Liver (tissue), 9 donors: ENCODE measurements around the gene GCNA. TPM values are rescaled to one million over a fixed set of nuclear protein-coding genes. Genes with fewer than 3 reads are reported as not detected.
A peak's percentile ranks its signal among the peaks of the same experiment; 100 is the strongest.

Source experiments
- DNase-seq: peaks from one replicate; pipeline ENCODE4 v3.0.0-alpha.2; 2017; ENCODE audit warnings: low spot score
- H3K27ac ChIP-seq, 2 donors: one replicate each; pipeline ENCODE4 v1.7.0; 2013; ENCODE audit warnings: inconsistent platforms in 2 of 2, low read length in 2 of 2, control low read depth in 1 of 2, low read depth in 1 of 2, mild to moderate bottlenecking in 1 of 2
- H3K27me3 ChIP-seq, 4 donors: one replicate each; pipeline versions ENCODE4 v1.6.1 to v1.7.0; 2013; ENCODE audit warnings: low read length in 3 of 4, inconsistent platforms in 1 of 4, mild to moderate bottlenecking in 1 of 4, moderate library complexity in 1 of 4; ENCODE audit not compliant: control insufficient read depth in 4 of 4, insufficient read depth in 4 of 4
- H3K36me3 ChIP-seq, 4 donors: one replicate each; pipeline versions ENCODE4 v1.6.1 to v1.7.0; 2013; ENCODE audit warnings: low read length in 3 of 4, mild to moderate bottlenecking in 3 of 4, low read depth in 1 of 4, moderate library complexity in 1 of 4; ENCODE audit not compliant: control insufficient read depth in 4 of 4, insufficient read depth in 3 of 4
- H3K4me1 ChIP-seq, 4 donors: one replicate each; pipeline versions ENCODE4 v1.6.1 to v1.7.0; 2013; ENCODE audit warnings: low read length in 3 of 4, mild to moderate bottlenecking in 3 of 4, moderate library complexity in 1 of 4; ENCODE audit not compliant: control insufficient read depth in 4 of 4, insufficient read depth in 4 of 4
- H3K4me3 ChIP-seq, 3 donors: one replicate each; pipeline versions ENCODE4 v1.6.1 to v1.7.0; 2013; ENCODE audit warnings: low read length in 3 of 3, control low read depth in 1 of 3, low read depth in 1 of 3, mild to moderate bottlenecking in 1 of 3
- H3K9ac ChIP-seq, 2 donors: one replicate each; pipeline ENCODE4 v1.7.0; 2013; ENCODE audit warnings: low read length in 2 of 2, mild to moderate bottlenecking in 2 of 2, moderate library complexity in 2 of 2, control low read depth in 1 of 2, low read depth in 1 of 2
- H3K9me3 ChIP-seq, 4 donors: one replicate each; pipeline versions ENCODE4 v1.6.1 to v1.7.0; 2013; ENCODE audit warnings: low read length in 3 of 4; ENCODE audit not compliant: control insufficient read depth in 4 of 4
- ATF3 ChIP-seq: IDR thresholded peaks from 2 replicates; pipeline ENCODE4 v1.6.1; 2016; ENCODE audit warnings: antibody characterized with exemption
- CTCF ChIP-seq: fragments of 150-350 bp; IDR thresholded peaks from 2 replicates; pipeline ENCODE4 v1.5.1; 2017; ENCODE audit warnings: improper control_type of control experiment, low read depth, low read length; ENCODE audit not compliant: missing input control
- EGR1 ChIP-seq, 2 donors: IDR thresholded peaks; 2 replicates each; pipeline ENCODE4 v1.6.1; 2016 to 2018; ENCODE audit warnings: antibody characterized with exemption in 2 of 2, low read depth in 2 of 2
- FOXA1 ChIP-seq: IDR thresholded peaks from 2 replicates; pipeline ENCODE4 v1.6.1; 2016; ENCODE audit warnings: antibody characterized with exemption
- FOXA2 ChIP-seq: IDR thresholded peaks from 2 replicates; pipeline ENCODE4 v1.6.1; 2016; ENCODE audit warnings: antibody characterized with exemption
- GABPA ChIP-seq, 2 donors: IDR thresholded peaks in 1 of 2; conservative IDR thresholded peaks in 1 of 2; 2 replicates each; pipeline ENCODE4 v1.6.1; 2016; ENCODE audit warnings: antibody characterized with exemption in 2 of 2, mild to moderate bottlenecking in 1 of 2, moderate library complexity in 1 of 2
- HNF4A ChIP-seq, 2 donors: conservative IDR thresholded peaks; 2 replicates each; pipeline ENCODE4 v1.6.1; 2016; ENCODE audit warnings: antibody characterized with exemption in 2 of 2, mild to moderate bottlenecking in 2 of 2
- HNF4G ChIP-seq: IDR thresholded peaks from 2 replicates; pipeline ENCODE4 v1.6.1; 2016; ENCODE audit warnings: antibody characterized with exemption
- JUND ChIP-seq, 2 donors: IDR thresholded peaks; 2 replicates each; pipeline ENCODE4 v1.6.1; 2016; ENCODE audit warnings: antibody characterized with exemption in 2 of 2
- MAX ChIP-seq: IDR thresholded peaks from 2 replicates; pipeline ENCODE4 v1.6.1; 2016; ENCODE audit warnings: antibody characterized with exemption
- NR2F2 ChIP-seq: IDR thresholded peaks from 2 replicates; pipeline ENCODE4 v1.6.1; 2016; ENCODE audit warnings: antibody characterized with exemption
- RAD21 ChIP-seq, 2 donors: IDR thresholded peaks; 2 replicates each; pipeline ENCODE4 v1.6.1; 2016; ENCODE audit warnings: antibody characterized with exemption in 2 of 2, mild to moderate bottlenecking in 2 of 2
- REST ChIP-seq: IDR thresholded peaks from 2 replicates; pipeline ENCODE4 v1.6.1; 2016; ENCODE audit warnings: antibody characterized with exemption, mild to moderate bottlenecking
- RXRA ChIP-seq, 2 donors: IDR thresholded peaks; 2 replicates each; pipeline ENCODE4 v1.6.1; 2017 to 2018; ENCODE audit warnings: antibody characterized with exemption in 2 of 2, mild to moderate bottlenecking in 1 of 2
- SP1 ChIP-seq: IDR thresholded peaks from 2 replicates; pipeline ENCODE4 v1.6.1; 2018; ENCODE audit warnings: antibody characterized with exemption, mild to moderate bottlenecking
- TAF1 ChIP-seq: conservative IDR thresholded peaks from 2 replicates; pipeline ENCODE4 v1.6.1; 2016; ENCODE audit warnings: antibody characterized with exemption, mild to moderate bottlenecking
- YY1 ChIP-seq: IDR thresholded peaks from 2 replicates; pipeline ENCODE4 v1.6.1; 2016; ENCODE audit warnings: antibody characterized with exemption, mild to moderate bottlenecking
- ZBTB33 ChIP-seq: IDR thresholded peaks from 2 replicates; pipeline ENCODE4 v1.6.1; 2016; ENCODE audit warnings: antibody characterized with exemption
- WGBS: extraction: QIAGEN DNeasy Blood & Tissue Kit; methylation state at CpG from one replicate; pipeline ENCODE4 v1.1.7; 2013; 5-methylcytosine and 5-hydroxymethylcytosine counted together
- polyA plus RNA-seq, 2 donors: library from polyadenylated mRNA; stranded (reverse) in 1 of 2; unstranded in 1 of 2; fragments of 200-250 nt in 1 of 2; fragments of >200 nt in 1 of 2; fragmentation: Nextera tagmentation in 1 of 2; extraction: Ambion mirVana in 1 of 2; gene quantifications; one replicate each; pipeline versions ENCODE4 v1.2.1 to v1.2.3, GENCODE V29; 2013 to 2015
- total RNA-seq, 2 donors: library from RNA; depleted of rRNA; stranded (reverse); fragments of >200 nt; gene quantifications; one replicate each; pipeline ENCODE4 v1.2.3, GENCODE V29; 2014
- donor health status: healthy.
- donor health status: healthy.
- donor health status: healthy.
- donor health status: healthy.
- donor health status: healthy.

Gene GCNA
- total and polyA plus RNA-seq, 4 donors, result 0.18 to 3.7 (median 0.73) TPM

GRCh38 chrX:71543316-71543715 is 34.9 kb upstream of the GCNA start:
- no peak overlapping the region for H3K4me3 ChIP-seq
- no peaks in the 10 kb centered on the region for H3K27me3 ChIP-seq
- TF ChIP-seq ATF3, result no peak
- no peak for TF ChIP-seq REST
- TF ChIP-seq GABPA (IDR thresholded peaks at IDR 0.05 in 1 of 2, conservative IDR thresholded peaks at IDR 0.05 in 1 of 2), result no peak
- TF ChIP-seq RAD21 (IDR thresholded peaks at IDR 0.05), result no peak
- TF ChIP-seq FOXA2, result no peak
- TF ChIP-seq JUND (IDR thresholded peaks at IDR 0.05), result no peak
- no peak for TF ChIP-seq EGR1 (IDR thresholded peaks at IDR 0.05; ENCODE audit: low read depth in 2 of 2)
- no peak for TF ChIP-seq HNF4A (conservative IDR thresholded peaks at IDR 0.05)
- no peak for TF ChIP-seq CTCF
- no peak for TF ChIP-seq NR2F2
- TF ChIP-seq FOXA1, result no peak
- TF ChIP-seq SP1, result no peak
- TF ChIP-seq RXRA (IDR thresholded peaks at IDR 0.05), result no peak
- H3K27ac ChIP-seq, result peak overlapping the region in 1 of 2 donors; percentile 42
- H3K4me1 ChIP-seq, result peaks cover 2 to 9% (median 6%) of the 10 kb centered on the region in 4 donors
- DNase-seq, result no peak
- WGBS, result 72% methylated on average over 2 of the region's 2 CpGs
- no peak overlapping the region for H3K9ac ChIP-seq
- no peaks in the 10 kb centered on the region for H3K9me3 ChIP-seq
- H3K36me3 ChIP-seq, result peaks cover 1 to 21% (median 18%) of the 10 kb centered on the region in 4 donors

- H3K9ac ChIP-seq, result no peak overlapping the region
- H3K9me3 ChIP-seq, result no peaks in the 10 kb centered on the region
- H3K27ac ChIP-seq, result no peak overlapping the region
- 95% methylated on average over 7 of the region's 7 CpGs for WGBS
- no peak for DNase-seq
- H3K4me3 ChIP-seq, result no peak overlapping the region
- H3K36me3 ChIP-seq, result peaks cover 2 to 24% (median 20%) of the 10 kb centered on the region in 4 donors
- H3K4me1 ChIP-seq, result peaks cover 0 to 4% (median under 1%) of the 10 kb centered on the region in 4 donors
- no peaks in the 10 kb centered on the region for H3K27me3 ChIP-seq
- no peak for TF ChIP-seq EGR1 (IDR thresholded peaks at IDR 0.05; ENCODE audit: low read depth in 2 of 2)
- no peak for TF ChIP-seq TAF1
- no peak for TF ChIP-seq ATF3
- no peak for TF ChIP-seq CTCF
- TF ChIP-seq YY1, result no peak
- TF ChIP-seq SP1, result no peak
- TF ChIP-seq FOXA1, result no peak
- no peak for TF ChIP-seq MAX
- no peak for TF ChIP-seq HNF4G
- TF ChIP-seq ZBTB33, result no peak
- no peak for TF ChIP-seq HNF4A (conservative IDR thresholded peaks at IDR 0.05)
- TF ChIP-seq JUND (IDR thresholded peaks at IDR 0.05), result no peak
- no peak for TF ChIP-seq REST
These were observed 32.9 kb upstream of the GCNA start for GRCh38 chrX:71545364-71545763.
